NCI-H2107 treated with DMSO at 0.1 percent for 48 hours (cell line): ENCODE measurements around the gene LRMDA.

Experiments
- DNase-seq: peaks from one replicate; lab custom pipeline; 2025; ENCODE audit not compliant: unreplicated experiment; lab: John Stamatoyannopoulos, UW

The LRMDA gene

DNA sequence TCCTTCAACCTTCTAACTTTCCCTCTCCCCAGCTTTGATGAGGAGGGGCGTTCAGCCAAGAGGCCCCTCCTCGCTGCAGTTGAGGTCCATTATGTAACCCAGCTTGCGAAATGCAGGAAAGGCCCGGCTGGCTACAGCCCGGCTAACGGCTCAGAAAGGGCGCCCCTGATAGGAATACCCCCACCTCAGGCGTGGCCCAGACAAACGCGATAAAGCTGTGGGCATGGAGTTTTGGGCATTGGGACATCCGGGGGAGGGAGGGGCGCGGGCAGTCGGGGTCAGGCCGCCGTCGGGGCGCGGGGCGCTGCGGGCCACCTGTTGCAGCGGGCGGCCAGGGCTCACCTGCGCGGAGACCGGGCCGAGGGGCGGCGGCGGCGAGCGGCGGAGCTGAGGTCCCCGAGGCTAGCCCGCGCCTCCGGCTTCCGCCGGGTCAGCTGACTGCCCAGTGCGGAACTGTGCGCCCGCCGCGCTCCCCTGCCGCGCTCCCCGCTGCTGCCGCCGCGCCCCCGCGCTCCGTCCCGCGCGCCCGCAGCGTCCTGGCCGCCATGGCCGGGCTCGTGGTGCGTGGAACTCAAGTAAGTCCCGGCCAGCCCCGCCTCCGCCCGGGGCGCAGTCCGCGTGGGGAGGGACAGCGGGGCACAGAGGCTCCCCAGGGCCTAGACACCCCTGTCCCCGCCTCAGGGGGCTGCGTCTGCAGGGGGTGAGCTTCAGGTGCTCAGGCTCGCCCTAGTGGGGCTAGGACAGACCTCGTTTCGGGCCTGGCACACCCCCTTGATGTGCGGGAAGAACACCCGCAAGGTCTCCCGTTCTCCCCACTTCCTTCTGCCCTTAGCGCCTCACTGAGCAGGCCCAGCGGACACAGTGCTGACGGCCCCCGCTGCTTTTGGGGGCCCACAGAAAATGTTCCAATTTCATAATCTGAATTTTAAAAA, at the start of gene LRMDA:
TSS of gene LRMDA (plus strand) at position 445 of the 932 bp plus-strand sequence.
- no peak for DNase-seq

DNA sequence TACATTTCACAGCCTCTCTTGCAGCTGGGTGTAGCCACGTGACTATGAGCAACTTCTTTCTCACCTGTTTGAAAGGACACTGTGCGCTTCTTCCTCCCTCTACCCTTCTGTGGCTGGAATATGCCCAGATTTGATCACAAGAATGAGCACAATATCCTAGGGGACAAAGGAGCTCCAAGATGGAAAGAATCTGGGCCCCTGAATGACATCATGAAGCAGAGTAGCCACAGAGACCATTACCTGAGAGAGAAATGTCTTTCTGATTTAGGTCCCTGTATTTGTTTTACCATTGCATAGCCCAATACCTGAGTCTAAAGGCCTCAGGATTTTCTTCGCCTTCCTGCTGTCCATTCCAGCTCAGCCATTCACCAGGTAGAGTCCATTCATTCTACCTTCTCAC, 45.3 kb upstream of the LRMDA start:
- DNase-seq, result no peak

DNA sequence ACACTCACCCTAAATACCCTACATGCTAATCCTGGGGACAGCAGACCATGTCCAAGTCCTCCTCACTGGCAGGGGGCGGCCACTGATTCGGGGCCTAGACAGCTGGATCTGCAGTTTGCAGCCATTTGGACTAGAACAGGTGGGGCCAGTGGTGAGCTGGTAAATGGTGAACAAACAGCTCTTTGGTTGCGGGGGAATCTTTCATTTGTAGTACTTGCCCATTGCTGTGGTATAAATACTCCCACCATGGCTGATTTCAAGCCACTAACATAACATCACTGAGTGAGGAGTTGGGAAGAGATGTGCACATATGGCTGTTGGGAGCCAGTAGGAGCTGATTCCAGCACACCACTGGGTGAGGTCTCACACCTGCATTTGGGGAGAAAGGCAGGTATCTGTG, 43.3 kb upstream of the LRMDA start:
- DNase-seq, result no peak

DNA sequence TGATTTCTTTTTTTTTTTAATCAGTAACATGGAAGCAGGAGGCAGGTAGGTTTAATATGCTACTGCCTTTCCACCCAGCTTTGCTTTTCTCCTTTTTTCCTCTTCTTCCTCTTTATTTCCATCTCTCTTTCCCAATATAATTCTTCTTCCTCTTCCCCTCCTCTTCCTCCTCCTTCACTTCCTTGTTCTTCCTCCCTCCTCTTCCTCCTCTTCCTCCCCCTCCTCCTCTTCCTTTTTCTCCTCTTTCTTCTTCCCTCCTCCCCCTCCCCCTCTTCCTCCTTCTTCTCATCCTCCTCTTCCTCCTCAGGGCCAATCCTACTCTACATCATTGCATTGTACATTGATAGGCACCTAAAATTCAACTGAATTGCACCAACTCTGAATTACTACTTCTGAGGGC, 41.2 kb upstream of the LRMDA start:
- DNase-seq, result no peak

DNA sequence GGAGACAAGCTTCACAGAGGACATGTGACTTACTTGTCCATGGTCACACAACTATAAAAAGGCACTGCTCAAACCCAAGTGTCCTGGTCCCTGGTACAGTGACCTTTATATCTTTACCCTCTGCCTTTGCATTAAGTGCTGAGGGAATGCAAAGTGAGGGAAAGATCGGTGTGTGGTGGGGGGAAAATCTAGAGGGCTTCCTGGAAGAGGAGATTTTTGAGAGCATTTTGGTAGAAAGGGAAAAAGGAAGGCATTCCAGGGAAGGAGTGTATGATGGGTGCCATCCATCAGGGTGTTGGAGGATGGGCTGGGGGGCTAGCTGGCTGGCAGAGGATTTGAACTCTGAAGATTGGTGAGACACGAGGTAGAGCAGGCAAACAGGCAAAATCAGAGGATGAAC, 39.2 kb upstream of the LRMDA start:
- DNase-seq, result no peak

DNA sequence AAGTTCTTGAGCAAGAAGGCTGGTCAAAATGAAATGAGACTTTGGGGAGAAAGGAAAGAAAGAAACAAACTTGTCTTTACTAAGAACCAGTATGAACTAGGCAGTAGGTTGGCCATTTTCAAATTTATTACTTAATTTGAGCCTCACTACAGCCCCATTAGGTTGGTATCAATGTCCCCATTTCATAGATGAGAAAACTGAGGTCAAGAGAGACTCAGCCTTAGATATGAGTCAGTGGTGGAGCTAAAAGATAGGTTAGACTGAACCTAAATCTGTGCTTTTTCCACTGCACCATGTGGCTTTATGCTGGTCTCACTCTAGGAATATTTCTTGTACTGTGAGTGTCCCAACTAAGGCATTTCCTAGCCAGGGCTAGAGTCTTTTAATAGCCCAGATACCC, 38.7 kb upstream of the LRMDA start:
- DNase-seq, result no peak

DNA sequence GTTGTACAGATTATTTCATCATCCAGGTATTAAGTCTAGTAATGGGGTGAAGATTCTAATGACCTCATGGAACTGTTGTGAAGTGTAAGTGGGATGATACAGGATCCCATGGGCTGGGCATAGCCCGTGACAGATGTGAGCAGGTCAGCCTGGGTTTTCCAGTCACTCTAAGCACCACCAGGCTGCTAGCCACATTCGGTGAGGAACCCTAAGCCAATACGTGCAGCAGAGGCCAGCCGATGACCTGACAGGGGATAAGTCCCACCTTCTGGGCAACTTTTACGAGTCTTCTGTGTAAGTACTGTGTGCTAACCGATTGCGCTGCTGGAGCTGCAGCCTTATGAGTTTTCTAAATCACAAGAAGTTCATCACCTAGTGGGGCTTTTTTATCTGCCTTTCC, 37.2 kb upstream of the LRMDA start:
- DNase-seq, result no peak

DNA sequence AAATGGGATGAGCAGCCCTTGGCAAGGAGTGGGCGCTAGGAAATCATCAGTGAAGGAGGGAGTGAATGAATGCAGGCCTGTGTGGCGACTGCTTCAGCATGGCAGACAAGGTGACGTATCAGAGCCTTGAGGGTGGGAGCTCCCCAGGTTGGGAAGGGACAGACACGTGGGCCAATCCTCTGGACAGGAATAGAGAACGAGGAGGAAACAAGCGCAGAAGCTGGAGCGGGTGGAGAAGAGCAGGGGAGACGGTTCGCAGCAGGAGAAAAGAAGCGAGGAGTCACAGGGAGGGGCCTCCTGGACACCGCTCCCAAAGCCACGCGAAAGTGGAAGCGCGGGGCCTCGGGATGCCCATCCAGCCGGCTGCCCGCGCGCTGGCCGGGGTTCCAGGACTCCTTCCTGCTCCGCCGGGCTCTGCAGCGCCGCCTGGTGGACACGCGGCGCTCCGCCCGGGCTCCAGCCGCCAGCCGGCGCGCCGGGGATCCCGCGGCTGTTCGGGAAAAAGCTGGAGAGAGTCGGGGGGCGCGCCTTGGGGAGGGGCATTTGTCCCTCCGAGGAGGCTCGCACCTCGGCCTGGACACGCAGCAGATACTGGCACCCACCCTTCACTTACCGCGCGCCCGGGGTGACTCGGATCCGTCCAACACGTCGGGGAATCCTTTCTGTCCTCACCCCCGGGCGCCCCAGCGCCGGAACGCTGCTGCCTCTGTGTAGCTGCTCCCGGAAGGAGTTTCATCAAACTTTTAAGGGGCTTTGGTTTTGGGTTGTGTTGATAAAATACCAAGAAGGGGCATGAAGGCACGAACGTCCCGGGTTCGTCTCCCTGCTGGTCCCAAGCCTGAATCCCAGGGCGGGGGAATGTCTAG, 36.1 kb upstream of the LRMDA start:
- DNase-seq, result no peak

DNA sequence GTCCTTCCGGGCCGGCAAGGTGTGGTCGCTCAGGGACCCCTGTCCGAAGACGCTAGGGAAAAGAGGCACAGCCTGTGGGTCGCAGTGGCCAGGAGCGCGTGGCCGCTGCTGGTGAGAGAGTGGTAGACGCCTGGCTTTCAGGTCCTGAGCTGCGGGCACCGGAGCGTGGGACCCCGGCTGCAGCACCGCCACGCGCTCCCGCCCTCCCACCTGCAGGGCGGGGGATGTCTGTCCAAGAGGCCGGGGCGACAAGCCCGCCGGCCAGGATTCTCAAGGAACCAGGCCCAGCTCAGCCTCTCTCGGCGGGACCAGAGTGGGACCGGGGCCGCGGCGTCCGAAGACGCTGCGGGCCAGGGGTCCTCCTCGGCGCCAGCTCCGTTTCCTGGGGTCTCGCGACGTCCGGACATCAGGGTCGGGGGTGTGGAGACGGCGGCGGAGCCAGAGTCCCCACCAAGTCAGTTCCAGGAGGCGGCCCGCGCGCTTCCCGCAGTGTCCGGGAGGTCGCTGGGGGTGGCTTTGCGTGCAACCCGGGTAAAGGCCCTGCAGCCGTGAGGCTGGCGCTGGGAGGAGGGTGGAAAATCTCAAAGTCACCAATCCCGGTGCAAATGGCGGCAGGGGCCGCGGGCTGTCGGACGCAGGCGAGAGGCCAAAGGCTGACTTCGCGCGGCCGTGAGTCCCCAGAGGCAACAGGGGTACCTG, 35.3 kb upstream of the LRMDA start:
- no peak for DNase-seq

DNA sequence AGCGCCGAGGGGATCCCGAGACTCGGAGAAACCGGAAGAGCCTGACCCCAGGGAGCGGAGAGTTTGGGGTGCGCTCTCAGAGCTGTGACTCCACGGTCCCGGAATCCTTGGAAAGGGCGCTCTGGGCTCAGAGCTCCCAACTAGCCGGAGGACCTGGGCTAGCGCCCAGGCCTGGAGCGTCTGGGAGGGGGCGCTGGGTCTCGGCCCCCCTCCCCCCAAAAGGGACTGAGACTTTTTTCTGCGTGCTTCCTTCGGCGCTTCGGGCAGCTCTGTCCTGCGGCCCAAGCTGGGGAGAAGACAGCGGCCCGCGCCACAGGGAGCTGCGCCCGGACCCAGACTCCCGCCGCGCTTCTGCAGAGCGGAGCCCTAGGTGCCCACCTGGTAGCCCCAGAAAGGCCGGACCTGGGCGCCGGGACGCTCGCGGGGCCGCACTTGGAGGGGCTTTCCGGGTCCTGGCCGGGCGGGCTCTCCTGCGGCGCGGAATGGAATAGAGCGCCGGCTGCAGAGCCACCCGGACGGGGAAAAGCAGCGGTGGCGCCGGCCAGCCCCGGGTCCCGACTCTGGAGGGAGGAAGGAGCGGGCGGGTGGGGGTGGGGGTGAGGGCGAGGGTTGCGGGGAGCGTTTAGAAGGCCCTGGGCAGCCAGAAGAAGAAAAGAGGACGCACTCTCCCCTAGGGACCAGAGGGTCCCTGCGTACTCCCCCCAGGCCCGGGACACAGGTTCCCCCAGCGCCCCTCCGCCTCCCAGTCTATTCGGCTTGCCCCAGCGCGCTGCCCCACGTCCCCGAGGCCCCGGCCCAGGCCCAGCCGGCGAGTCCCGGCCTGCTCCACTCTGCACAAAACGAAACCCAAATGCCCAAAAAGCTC, 34.6 kb upstream of the LRMDA start:
- DNase-seq, result no peak

DNA sequence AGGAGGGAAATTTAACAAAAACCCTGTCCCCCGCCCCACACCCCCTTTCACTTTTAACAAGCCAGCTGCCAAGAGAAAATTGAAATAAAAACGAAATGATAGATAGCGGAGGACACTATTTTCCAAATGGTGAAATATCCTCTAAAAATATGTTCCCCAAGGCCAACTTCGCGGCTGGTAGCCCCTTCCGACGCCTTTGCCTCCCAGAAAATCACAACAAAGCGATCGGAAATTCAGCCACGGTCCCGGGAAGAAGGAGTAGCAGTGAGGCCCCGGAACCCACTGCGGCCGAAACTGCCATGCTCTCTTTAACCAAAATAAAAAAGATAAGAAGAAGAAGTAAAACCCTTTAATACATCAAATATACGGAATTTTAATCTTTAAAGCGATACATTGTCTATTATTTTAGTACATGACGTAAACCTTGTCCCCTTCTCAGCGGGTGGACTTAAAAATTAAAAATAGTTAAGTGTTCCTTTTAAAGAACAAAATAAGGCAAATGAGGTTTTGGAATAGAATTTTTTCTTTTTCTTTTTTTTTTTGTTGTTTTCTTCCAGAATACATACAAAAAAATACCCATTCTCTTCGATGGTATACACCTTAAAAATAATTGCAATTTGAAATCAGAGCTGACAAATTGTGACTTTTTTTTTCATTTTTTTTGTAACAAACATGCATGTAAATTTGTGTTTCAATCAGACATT, 33.8 kb upstream of the LRMDA start:
- no peak for DNase-seq

DNA sequence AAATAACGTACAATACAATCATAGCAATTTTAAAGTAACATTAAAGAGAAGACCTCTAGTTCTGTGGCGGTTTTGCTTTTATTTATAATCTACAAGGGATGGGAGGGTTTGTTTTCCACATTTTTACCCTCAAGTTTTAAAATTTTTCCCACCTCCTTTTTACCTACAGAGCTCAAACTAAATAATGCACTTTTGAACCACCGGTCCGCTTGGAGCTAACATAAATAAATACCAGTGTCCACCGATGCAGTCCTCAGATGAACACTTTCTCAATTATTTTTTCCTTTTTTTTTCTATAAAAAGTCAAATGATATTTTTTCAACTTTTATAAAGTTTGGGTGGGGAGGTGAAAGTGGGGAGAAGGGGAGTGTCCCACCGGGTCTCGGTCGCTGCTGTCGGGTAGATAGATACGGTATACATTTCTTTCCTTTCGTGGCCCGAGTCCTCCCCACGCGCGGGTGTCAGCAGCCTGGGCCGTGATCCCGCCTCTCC, 33.2 kb upstream of the LRMDA start:
- DNase-seq, result no peak

DNA sequence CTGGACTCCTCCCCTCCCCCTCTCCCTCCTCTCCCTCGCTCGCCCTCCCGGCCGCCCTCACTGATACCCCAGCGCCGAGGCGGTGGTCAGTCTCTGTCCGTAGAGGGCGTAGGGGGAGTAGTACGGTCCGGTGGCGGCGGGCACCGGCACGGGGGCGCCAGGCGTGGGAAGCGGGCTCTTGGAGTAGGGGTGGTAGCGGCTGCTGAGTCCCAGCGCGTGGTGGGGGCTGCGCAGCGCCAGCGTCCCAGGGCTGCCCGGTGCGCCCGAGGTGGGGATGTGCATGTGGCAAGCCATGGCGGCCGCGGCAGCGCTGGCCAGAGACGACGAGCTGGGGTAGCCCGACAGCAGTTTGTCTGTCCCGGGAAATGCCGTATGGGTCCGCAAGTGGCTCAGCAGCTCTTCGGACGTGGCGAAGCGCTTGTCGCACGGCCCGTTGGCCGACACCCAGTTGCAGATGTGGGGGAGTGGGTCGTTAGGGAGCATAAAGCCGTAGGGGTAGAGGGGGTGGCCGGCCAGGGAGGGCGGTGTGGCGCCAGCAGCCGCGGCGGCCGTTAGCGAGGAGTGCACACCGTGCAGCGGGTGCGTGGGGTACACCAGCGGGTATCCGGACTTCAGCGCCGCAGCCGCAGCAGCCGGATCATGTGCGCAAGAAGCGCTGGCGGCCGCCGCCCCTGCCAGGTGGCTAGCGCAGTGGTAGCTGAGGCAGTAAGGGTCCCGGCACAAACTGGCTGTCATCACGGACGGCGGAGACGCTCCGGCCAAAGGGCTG, 32.5 kb upstream of the LRMDA start:
- DNase-seq, result no peak

DNA sequence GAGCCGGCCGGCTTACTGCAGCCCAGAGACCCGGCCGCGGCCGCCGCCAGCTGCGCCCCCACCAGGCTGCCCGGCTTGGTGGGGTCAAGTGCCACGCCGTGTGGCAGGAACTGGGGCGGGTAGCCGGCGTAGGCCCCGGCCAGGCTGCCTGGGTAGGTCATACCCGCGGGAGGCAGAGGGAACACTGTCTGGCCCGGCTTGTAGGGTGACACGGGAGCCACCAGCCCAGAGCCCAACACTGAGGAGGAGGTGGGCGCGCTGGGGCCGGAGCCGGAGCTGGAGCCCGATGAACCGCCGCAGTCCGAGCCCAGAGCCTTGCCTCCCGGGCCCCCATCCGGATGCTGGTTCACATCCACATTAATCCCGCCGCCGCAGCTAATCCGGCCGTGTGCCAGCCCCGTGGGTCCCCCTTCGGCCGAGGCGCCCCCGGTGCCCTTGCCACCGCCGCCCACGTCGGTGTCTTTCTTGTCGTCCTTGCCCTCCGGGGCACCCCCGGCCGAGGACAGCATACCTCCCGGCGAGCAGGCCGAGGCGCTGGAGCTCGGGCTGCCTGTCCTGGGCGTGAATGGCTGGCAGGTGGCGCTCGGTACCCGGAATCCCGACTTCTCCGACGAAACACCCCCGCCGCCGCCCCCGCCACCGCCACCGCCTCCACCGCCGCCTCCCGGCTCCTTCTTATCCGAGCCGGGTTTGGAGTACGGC, 31.8 kb upstream of the LRMDA start:
- peak; percentile 15 for DNase-seq

DNA sequence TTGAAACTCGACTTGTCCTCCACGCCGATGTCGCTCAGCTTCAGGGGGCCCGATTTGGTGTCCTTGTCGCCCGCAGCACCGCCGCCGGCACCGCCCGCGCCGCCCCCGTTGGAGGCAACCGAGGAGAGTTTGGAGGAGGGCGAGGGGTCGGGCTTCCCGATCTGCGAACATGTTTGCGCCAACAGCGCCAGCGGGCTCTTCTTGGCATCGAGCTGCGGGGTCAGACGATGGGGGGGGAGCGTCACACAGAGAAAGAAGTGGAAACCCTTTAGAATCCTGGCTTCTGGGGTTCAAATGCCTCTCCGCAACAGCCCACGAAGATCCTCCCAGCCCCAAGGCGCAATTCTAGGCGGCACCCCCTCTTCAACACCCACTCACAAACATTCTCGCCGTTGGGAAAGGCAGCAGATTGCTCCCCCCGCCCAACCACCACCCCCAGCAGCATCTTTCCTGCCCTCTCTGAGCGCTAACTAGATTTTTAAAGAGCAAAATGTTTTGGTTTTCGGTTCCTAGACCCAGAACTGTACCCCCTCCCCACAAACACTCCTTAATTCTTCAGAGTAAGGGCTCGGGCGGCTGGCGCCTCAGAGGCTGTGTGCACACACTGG, 31.2 kb upstream of the LRMDA start:
- DNase-seq, result no peak

DNA sequence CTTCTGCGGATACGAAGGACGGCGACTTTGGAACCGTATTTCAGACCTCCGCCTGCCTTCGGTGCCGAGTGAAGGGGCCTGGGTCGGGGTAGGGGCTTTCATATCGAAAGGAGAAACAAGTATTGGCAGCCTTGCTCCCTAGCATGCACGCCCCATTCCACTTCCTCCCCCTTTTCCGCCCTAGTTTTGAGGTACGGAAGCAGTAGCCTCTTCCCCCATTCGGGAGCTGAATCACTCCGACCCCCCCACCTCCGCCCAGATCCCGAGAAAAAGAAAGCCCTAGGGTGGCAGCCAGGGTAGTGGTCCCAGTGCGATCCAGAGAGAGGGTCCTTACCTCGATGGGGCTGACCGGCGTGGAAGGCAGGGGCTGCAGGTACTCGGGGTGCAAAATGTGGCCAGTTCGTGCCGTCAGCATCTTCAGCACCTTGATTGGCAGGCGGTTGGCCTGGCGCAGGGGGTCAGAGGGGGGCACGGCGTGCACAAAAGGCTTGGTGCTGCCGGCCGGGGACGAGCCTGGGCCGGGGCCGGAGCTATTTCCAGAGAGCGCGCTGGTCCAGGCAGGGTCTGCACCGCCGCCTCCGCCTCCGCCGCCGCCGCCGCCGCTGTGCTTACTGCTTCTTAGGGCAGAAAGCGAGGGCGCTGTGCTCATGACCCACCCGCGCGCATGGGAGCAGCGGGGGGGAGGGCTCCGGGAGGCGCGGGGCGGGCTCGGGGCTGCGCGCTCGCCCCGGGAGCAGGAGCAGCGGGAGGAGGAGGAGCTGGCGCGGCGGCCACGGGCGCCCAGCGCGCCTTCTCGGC, 30.5 kb upstream of the LRMDA start:
- no peak for DNase-seq
